PC-9 (cell line): ENCODE results near the gene ZNF462.

ENCODE experiments used
- CTCF ChIP-seq: fragments of 200-600 bp; sonication (generic); conservative IDR thresholded peaks from 2 replicates; pipeline ENCODE4 v1.6.1; 2017; ENCODE audit warnings: mixed run types, antibody characterized with exemption, mild to moderate bottlenecking, moderate library complexity
- EZH2 ChIP-seq: fragments of 200-600 bp; sonication (generic); IDR thresholded peaks from 2 replicates; pipeline ENCODE4 v1.8.0; 2017; ENCODE audit warnings: antibody characterized with exemption, low read depth

- TF ChIP-seq CTCF = no peak
- TF ChIP-seq EZH2 = no peak
These were observed 153.4 kb downstream of the ZNF462 start for GRCh38 chr9:107016383-107016782.
